Germinal center (tissue), 1 donor: ENCODE results near the gene SLC4A11.
"Not testable (repeated sequence)": the region's sequence is repeated elsewhere in the genome, so short reads cannot be mapped to it uniquely, and the experiment has no call there.

ENCODE experiments used
- DNase-seq: peaks from one replicate; pipeline ENCODE4 v3.0.0; 2012; ENCODE audit warnings: mixed read lengths, low spot score

Gene SLC4A11

DNA sequence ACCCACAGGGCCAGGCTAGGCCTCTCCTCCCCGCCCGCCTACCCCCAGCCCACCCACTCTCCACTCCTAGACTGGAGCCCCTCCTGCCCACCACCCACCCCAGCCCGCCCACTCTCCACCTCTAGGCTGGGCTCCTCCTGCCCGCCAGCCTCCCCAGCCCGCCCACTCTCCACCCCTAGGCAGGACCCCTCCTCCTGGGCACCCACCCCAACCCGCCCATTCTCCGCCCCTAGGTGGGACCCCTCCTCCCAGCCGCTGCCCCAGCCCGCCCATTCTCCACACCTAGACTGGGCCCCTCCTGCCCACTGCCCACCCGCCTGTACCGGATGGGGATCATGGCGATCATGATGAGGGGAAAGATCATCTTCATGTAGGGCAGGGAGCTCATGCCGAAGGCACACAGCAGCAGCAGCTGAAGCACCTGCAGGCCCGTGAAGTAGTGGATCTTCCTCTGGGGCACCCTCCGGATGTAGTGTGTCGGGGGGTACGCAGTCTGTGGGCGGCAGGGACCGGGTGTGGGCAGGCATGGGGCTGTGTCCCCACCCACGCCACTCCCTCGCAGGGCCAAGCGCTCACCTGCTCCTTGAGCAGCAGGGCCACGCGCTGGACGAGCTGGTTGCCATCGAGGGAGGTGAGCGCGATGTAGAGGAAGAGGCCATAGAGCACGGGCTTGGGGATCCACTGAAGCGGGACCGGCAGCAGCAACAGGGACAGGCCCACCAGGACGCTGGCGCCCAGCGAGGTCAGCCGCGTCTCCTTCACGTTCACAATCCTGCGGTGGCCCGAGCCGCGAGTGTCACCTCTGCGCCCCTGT, 10.8 kb downstream of the SLC4A11 start:
- DNase-seq, result no peak

DNA sequence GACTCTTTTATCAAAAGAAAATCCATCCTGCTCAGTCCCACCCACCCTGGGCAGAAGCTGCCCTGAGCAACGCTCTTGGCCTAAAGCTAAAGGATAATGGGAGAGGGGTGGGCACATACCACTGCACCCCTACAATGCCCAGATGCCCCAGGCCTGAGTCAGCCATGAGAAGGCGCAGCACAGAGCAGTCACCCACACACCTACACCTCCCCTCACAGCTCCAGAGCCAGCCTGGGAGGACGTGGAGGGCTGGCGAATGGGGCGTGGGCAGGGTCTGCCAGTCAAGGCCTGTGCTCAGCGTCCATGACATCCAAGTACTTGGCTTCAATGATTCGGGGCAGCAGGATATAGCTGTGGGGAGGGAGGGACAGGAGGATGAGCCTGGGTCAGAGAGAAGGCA, 11.5 kb downstream of the SLC4A11 start:
- no peak for DNase-seq

DNA sequence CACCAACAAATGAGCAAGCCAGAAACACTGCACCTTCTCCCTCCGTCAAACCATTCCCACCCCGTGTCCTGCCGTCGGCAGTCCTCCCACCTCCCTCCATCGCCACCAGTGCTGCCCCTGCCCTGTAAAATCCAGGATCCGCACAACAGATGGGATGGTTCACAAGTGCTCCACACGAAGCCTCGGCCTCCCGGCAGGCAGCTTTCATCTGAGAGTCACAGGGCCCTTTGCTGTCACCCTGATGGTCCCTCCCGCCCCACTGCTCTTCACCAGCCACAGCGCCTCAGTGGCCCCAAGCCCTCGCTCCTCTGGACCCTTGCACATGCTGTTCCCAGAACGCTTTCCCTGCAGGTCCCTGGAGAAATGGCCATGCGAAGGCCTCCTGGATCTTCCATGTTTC, 12.1 kb downstream of the SLC4A11 start:
- DNase-seq, result no peak

DNA sequence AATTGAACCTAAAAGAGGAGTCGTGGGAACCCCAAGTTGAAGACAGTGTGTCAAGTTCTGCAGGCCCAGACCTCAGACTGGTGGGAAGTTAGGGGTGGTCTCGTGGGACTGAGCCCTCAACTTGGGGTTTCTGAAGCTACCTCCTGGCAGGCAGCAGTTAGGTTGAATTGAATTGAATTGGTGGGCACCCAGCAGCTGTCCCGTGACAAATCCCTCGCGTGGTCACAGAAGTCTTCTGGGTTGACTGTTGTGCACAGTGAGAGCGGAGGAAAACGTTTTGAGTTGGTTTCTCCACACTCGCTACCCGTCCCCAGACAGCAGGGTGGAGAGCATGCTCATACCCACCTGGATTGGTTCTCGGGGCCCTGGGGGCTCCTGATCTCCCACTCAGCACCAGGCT, 12.9 kb downstream of the SLC4A11 start:
- DNase-seq, result no peak

DNA sequence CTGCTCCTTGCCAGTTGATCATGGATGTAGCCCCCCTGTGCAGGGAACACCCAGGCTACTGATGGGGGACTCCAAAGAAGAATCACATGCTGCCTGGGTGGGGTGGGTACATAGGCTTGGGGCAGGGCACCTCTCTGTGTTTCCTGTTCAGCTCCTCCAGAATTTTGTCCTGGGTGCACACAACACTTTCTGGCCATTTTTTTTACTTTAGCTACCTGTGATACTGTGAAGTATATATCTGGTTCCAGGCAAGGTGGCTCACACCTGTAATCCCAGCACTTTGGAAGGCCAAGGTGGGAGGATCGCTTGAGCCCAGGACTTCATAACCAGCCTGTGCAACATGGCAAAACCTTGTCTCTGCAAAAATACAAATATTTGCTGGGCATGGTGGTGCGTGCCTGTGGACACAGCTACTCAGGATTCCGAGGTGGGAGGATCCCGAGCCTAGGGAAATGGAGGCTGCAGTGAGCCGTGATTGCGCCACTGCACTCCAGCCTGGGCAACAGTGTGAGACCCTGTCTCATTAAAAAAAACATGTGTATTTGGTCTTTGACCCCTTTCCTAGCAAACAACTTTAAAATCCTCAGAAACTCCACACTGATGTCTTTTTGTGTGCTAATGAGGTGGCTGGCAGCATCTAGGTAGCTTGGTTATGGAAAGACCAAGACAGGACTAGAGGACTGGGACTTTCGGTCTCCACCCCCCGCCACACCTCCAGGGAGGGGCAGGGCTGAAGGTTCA, 14.1 kb downstream of the SLC4A11 start:
- no peak for DNase-seq

DNA sequence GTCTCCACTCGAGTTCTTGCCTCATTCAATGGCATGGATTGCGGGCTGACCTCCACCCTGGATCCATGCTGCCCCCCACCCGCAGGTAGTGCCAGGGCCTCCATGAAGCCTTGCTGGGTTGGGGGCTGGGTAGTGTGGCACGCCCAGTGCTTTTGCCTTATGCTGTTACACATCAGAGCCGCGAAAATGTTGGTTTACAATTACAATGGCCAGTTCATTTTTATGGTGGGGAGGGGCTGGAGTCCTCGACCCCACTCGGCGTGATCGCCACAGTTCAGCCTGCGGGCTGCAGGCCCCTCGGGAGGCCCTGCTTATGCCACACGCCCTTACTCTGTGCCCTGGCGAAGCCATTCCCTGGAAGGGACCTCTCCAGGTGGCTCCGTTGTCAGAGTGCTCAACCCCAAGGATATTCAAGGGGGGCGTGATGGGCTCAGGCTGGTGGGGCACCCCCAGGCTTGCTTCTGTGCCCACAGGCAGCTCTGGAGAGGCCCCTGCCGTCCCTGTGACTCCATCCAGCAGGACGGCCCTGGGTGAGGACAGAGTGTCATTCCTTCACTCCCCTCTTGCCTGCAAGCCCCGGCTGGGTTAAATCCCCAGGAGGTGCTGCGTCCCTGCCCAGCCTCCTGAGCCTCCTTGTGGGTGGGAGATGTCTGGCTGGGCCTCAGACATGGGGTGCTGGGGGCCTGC, 14.9 kb downstream of the SLC4A11 start:
- no peak for DNase-seq

DNA sequence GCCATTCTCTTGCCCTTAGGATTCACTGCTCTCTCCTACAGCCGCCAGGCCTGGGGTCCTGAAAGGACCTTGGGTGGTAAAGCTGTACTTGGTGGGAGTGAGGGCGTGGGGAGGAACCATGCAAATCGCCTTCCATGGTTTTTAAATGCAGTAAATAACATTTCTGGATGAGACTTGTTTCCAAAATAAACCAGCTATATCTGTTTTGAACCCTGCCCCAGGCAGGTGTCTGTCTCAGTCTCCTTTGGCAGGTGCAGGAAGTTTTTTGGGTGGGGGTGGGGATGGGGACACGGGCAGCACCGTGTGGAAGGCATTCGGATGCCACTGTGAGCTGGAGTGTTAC, 15.4 kb downstream of the SLC4A11 start:
- DNase-seq, result no peak

DNA sequence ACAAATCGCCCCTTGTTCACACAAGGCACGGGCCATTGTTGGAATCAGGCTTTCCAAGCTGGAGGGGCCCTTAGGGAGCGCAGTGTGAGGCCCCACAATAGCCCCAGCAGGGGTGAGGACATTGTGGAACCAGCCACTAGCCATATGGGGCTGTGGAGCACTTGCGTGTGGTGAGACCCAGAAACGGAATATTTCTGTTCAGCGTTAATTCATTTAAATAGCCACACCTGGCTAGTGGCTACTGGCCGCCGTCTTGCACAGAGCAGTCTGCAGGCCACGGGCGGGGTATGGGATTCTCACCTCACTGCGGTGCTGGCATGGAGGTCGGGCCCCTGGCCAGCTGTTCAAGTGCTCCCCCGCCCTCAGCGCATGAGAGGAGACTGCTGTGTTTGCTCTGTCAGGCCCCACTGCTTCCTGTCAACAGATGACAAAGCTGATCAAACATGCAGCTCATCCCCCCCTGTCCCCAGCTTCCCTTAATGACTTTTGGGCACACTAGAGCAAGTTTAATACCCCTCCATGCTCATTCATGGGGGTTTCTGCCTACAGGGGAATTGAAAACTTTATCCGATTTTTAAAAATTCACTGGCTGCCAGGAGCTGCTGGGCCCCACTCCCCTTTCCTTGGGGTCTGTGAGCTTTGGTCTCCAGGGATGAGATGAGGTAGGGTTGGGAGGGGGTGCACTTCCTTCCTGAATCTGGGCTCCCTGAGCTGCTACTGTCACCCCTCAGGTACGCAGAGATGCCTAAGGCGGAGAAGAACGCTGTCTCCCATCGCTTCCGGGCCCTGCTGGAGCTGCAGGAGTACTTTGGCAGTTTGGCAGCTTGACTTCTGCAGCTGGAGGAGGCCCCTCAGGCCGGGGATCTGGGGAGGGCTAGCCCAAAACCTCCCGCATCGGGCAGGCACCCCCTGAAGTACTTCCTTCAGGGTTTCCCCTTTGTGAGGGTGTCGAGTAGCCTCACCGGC, 16.1 kb downstream of the SLC4A11 start:
- DNase-seq, result peak; percentile 65

DNA sequence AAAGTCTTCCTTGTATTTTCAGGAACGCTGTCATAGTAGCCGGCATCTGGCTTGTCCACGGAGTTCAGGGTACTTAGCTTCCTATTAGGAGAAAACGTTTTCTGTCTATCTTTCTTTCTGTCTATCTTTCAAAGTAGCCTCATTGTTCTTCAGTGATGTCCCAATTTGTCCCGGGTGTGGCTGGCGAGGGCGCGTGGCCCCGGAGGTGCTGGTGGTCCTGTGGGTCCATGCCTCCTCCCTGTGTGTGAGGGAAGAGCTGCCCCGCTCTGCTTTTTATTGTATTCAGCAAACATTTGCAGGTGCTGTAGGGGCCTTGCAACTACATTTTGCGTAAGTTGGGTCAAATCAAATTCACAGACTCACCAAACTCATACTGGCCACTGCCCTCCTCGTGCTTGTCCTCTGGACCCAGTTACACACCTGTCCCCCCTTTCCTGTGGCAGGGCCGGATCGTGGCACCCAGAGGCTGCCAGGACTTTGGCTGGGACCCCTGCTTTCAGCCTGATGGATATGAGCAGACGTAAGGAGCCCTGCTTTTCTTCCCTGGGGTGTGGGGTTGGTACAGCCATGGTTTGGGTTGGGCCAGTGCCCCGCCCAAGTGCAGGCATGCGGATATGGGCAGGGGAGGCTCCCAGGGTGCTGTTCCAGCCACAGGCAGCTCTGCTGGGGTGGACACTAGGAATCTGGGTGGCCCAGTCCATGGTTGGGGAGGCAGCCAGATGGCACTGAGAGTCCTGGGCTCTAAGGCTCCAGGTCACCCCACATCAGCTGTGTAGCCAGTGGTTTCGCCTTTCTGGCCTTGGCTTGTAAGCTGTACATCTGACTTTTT, 17.4 kb downstream of the SLC4A11 start:
- DNase-seq, result no peak

DNA sequence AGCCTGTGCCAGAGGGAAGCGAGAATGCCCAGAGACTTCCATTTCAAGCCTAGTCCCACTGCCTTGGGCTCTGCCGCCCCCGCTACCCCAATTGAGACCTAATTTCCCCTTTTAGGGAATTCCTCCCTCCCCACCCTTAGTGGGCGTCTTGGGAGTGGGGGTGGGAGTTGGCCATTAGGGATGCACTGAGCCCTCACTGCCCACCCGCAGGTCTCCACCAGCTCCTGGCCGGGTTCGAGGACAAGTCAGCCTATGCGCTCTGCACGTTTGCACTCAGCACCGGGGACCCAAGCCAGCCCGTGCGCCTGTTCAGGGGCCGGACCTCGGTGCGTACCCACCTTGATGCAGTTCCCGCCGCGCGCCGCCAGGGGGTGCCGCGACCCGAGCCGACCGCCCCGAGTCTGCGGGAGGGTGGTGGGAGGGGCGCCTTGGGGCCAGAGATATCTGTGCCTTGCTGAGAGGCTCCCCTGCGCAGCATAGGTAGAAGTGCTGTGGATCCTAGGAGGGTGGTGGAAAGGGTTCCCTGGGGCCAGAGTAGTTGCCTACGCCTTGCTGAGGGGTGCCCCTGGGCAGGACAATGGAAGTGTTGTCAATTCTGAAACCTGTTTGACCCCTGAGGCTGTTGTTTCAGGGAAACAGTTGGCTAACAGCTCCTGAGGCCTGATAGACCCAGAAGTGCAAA, 20.5 kb downstream of the SLC4A11 start:
- peak; percentile 88 for DNase-seq

DNA sequence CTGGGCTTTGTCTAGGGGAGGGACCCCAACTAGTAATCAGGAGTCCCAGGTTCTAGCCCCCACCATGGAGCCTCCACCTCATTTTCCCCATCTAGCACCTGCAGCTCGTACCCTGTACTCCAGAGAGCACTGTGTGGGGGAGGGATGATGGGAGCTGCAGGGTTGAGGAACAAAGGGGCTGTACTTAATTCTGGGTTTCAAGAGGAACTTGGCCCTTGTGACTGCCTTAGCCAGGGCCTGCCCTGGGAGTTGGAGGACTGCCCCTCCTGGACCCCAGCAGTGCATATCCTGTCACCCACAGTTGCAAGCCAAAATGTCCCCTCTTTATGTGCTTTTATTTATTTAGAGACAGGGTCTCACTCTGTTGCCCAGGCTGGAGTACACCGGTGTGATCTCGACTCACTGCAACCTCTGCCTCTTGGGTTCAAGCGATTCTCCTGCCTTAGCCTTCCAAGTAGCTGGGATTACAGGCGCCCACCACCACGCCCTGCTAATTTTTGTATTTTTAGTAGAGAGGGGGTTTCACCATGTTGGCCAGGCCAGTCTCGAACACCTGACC, 23.6 kb downstream of the SLC4A11 start:
- not testable (repeated sequence) for DNase-seq

DNA sequence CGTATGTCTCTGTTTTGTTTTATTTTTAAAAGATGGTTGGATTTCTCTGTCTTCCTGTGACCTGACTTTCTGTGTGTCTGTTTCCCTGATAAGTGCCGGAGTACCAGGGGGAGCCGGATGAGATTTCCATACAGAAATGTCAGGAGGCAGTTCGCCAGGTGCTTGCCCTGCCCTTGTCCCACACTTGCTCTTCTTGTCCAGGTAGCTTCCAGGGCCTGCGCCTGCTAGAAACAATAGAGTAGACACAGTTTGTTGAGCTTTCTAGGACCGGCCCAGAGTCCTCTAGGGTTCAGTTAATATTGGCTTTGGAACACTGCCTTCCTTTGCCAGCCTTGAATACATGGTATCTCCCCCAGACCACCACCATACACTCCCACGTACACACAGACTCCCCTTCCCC, 25.8 kb downstream of the SLC4A11 start:
- no peak for DNase-seq

DNA sequence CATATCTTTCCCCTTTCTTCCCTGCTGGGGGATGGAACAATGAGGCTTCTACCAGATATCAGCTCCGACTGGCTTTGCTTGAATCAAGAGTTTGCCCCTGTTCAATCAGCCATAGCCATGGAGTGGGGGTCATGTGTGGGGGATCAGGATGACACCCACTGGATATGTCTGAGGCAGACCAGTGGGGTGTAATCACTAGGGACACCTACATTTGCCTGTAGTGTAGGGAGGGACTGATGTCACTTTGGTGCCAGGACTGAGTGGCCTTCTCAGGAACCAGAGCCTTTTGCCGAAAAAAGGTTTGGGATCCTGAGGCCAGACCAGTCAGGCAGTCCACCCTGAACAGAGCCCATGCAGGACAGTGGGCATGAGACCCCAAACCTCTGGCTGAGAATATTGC, 28.6 kb downstream of the SLC4A11 start:
- DNase-seq, result no peak

DNA sequence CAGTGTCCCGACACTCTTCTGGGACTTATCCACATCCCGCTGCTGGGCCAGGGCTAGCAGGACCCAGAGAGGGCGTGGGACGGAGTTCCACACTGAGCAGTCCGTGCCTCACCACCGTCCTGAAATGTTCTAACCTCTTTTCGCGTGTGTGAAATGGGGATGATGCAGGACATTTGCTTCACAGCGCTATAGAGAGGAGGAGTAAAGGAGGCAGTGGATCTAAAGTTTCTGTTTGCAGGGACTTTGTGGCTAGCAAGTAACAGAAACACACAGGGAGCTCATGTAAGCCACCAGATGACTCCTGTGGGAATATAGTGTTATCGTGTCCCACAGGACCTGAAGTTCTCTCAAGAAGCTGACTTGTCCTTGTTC, 29.1 kb downstream of the SLC4A11 start:
- DNase-seq, result no peak

DNA sequence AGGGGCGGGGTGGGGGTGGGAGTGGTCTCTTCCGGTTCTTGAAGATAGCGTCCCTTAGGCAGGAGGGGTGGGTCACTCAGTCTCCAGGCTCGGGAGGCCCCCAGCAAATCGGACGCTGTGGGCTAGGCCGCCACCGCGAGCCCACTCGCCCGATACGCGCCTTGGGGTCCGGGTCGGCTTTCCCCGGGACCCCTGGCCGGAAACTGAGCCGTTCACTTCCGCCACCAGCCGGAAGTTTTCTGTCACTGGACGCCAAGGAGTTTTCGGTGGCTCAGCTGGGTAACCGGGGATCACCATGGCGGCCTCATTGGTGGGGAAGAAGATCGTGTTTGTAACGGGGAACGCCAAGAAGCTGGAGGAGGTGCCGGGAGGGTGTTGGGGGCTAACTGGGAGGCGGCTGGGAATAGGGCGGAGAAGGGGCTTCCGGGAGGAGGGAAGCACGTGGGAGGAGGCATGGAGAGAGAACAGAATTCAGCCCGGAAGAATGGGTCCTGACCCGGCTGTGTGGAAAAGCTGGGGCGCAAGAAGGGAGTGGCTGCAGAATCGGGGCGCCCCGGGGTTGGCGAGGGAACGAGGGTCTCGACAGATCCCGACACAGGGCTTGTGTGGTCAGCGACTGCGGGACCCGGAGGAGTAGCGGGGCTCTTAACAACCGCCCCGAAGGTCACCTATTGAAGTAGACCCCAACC, 29.6 kb downstream of the SLC4A11 start, which contains the start of gene ITPA:
ITPA (plus strand) TSS at position 242 of the 689 bp plus-strand sequence; CDS start at position 296, 54 bp downstream.
- DNase-seq, result peak; percentile 70

DNA sequence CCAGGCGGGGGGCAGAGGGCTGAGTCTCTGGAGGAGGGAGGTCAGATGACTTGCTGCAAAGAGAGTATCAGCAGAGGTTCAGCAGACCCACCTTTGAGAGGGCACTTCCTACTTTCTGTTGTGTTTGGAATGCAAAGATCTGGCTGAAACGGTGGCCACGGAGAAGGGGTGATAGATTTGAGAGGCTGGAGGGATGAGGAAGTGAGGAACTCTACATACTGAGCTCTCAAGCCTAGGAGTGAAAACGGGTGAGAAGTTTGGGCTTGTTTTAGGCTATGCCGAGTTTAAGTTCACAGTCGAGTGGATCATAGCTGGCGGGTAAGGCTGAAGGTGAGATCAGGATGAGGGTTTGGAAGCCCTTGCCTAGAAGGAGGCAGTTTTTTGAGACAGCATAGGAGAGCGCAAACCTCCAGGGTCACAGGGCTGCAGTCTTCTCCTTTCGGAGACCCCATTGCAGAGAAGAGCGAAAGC, 30.2 kb downstream of the SLC4A11 start:
- peak; percentile 26 for DNase-seq

DNA sequence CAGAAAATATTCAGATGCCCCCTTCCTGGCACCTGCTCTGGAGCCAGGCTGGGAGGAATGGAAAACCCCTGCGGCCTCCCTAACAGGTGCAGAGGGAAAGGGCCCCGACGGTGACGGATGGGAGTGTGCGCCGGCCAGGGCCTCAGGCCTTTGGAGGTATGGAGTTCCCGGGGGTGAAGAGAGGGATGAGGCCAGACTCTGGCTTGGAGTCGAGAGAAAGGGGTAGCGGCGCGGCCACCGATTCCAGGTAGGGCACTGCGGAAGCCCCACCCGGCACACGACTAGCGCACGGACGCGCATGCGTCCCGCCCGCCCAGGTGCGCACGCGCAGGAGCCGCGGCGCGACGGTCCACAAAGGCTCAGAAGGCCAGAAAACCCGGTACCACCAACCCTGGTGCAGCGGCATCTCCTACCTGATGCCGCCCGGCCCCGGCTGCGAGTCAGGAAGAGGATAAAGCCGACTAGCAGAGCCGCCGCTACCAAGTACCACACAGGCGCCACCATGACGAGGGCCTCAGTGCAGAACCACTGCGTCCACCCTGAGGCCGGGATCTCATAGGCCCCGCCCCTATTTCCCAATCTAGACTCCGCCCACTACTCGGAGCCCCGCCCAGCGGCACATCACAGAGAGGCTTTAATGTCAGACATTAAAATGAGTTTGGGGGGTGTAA, 34.7 kb downstream of the SLC4A11 start, which contains the start of gene DDRGK1:
DDRGK1 (minus strand) TSS at position 559 of the 671 bp plus-strand sequence; CDS start at position 504, 55 bp downstream.
- peak; percentile 94 for DNase-seq
